Measurements from ENCODE around the gene C6orf58.

- TF ChIP-seq CTCF (IDR thresholded peaks at IDR 0.05) (no peak), POLR2A (IDR thresholded peaks at IDR 0.05) (no peak)
Observed at GRCh38 chr6:127608554-127609270, 31.7 kb downstream of the C6orf58 start.

Data from right lobe of liver (tissue), 4 donors.